Measurements from ENCODE around the gene BZW1.
A peak's percentile ranks its signal among the peaks of the same experiment; 100 is the strongest.
"Not testable (repeated sequence)": the region's sequence is repeated elsewhere in the genome, so short reads cannot be mapped to it uniquely, and the experiment has no call there.

Gene BZW1

GRCh38 chr2:200794143-200794542, 17.6 kb upstream of the BZW1 start:
- DNase-seq, result no peak

- DNase-seq, result peak; percentile 43
Measured at GRCh38 chr2:200795028-200795440, 16.7 kb upstream of the BZW1 start.

DNA sequence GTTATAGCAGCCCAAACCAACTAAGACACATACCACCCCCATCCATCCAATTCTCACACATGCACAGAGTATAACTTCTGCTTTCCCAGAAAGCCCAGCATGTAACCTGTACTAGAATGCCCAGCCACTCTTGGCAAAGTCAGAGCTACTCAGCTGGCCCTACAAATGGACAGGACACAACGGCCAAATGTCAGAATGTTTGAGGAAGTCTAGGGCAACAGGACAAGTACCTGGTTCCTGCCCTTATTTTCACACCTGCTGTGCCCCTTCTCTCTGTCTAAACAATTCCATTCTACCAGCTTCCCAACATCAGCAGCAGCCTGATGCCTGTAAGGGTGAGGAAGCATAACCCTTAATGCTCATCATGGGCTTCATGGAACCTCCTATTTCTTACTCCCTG, 15.1 kb upstream of the BZW1 start:
- no peak for DNase-seq

DNA sequence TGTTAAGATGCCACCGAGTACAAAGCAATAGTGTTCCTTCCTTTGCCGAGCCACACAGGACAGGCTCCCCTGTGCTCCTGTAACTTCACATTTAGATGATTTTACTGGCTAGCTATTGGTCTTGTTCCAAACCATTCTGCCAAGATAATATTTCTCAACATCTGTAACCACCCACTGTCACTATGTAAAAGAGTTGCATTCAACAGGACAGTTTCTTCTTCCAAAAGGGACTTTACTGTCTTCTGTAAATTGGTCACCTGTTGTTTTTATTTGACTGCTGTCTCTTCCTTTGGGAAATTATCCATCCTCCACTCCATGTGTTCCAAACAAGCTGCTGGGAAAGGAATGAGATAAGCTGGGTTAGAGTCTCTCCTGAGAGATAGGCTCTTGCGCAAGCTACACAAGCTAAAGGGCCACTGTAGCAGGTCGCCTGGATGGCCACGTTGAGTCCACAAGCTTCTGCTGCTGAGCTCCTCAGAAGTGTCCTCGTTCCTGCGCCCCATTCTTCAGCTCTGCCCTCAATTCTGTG, 14.4 kb upstream of the BZW1 start:
- DNase-seq, result no peak

- no peak for DNase-seq
Measured at GRCh38 chr2:200798514-200798913, 13.2 kb upstream of the BZW1 start.

DNA sequence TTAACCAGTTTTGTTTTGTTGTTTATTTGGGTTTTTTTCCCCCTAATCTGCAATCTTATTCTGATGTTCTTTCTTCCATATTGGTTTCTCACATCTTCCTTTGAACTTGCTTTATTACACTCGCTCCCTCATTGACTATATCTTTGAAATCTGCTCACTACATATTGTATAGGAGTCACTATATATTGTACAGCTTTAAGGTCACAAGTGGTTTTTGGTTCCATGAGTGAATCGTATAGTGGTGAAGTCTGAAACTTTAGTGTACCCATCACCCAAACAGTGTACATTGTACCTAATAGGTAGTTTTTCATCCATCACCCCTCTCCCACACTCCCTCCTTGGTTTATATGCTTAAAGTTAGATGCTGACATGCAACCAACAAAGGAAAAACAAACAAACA, 11.3 kb upstream of the BZW1 start:
- DNase-seq, result no peak

GRCh38 chr2:200801431-200801830, 10.3 kb upstream of the BZW1 start:
- DNase-seq, result not testable (repeated sequence)

- DNase-seq, result no peak
Measured at GRCh38 chr2:200809506-200810251, 2.0 kb upstream of the BZW1 start.

- peak; percentile 89 for DNase-seq
Measured at GRCh38 chr2:200810252-200810997, 1.3 kb upstream of the BZW1 start.

DNA sequence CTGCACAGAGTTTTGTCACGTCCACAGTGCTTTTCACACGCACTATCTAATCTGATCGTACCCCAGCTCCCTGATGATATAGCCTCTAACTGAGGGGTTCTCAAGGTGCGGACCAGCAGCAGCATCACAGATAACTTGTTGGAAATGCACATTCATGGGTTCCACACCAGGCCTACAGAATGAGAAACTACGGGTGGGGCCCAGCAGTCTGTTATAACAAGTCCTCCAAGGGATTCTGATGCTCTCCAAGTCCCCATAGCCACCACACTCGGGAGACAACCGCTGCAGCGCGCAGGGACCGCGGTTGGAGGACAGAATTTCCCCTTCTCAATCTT, 745 bp upstream of the BZW1 start:
- no peak for DNase-seq

GRCh38 chr2:200812122-200813022, 662 bp downstream of the BZW1 start:
- peak; percentile 75 for DNase-seq

DNA sequence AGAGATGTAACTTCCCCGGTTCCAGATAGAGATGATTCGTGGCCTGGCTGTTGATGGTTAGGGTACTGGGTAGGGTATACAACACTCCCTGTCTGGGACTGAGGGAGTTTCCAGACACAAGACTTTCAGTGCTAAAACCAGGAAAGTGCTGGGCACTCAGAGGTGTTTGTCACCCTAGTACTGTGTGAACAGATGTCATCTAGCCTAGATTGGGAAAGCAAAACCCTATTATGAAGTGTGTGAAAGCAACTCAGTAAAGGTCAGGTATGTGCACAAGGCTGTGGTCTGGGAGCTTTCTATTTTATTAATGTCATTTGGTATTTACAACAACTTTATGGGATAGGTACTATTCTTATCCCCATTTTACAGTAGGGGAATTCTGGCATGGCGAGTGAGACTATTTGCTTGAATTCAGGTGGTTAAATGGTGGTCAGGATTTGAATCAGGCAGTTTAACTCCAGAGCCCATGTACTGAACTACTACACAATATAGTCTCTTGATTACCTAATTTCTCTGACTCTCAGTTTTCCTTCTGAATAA, 2.6 kb downstream of the BZW1 start:
- no peak for DNase-seq

DNA sequence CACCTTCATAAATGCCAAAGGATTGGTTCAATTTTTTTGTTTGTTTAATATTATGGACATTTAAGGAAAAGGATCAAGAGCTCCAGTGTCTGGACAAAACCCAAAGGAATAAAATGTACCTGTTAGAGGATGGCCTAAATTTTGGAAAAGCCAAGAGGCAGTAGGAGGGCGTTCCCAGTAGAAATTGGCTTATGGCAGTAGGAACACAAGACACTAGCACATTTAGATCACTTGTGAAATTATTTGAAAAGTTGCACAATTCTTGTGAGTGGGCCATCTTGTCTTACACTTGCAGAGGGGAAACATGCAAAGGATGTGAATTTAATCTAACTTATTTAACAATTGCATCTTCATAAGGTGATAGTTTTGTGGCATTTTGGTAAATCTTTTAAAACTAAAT, 3.2 kb downstream of the BZW1 start:
- DNase-seq, result no peak

GRCh38 chr2:200818732-200819131, 7.0 kb downstream of the BZW1 start:
- DNase-seq, result not testable (repeated sequence)

GRCh38 chr2:200820573-200821234, 9.0 kb downstream of the BZW1 start:
- DNase-seq, result no peak

GRCh38 chr2:200821686-200822245, 10.1 kb downstream of the BZW1 start:
- DNase-seq, result no peak

GRCh38 chr2:200828104-200828503, 16.4 kb downstream of the BZW1 start:
- no peak for DNase-seq

- no peak for DNase-seq
Measured at GRCh38 chr2:200828572-200829257, 17.0 kb downstream of the BZW1 start.

- DNase-seq, result no peak
Measured at GRCh38 chr2:200829258-200829655, 17.5 kb downstream of the BZW1 start.

DNA sequence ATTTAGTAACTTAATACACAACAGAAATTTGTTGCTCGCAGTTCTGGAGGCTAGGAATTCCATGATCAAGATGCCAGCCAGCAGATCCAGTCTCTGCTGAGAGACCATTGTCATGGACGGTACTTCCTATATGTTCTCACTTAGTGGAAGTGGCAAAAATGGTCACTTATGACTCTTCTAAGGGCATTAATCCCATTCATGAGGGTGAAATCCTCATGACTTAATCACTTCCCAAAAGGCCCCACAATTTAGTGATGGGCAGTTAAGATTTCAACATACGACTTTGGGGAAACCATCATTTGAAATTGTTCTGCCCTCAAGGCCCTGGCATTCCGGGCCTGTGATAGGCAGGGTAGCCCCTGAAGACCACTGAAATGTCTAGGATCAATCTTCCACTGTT, 23.0 kb downstream of the BZW1 start:
- no peak for DNase-seq

GRCh38 chr2:200839513-200839912, 27.8 kb downstream of the BZW1 start:
- no peak for DNase-seq
